SH-SY5Y (cell line): ENCODE data around the gene TBC1D22A.

Experiments used
- GATA2 ChIP-seq: IDR thresholded peaks from 2 replicates; pipeline ENCODE4 v1.6.1; 2011; ENCODE audit warnings: mild to moderate bottlenecking, low read depth, low read length
- GATA3 ChIP-seq: IDR thresholded peaks from 2 replicates; pipeline ENCODE4 v1.6.1; 2011; ENCODE audit warnings: low read depth, mild to moderate bottlenecking, low read length, moderate library complexity

DNA sequence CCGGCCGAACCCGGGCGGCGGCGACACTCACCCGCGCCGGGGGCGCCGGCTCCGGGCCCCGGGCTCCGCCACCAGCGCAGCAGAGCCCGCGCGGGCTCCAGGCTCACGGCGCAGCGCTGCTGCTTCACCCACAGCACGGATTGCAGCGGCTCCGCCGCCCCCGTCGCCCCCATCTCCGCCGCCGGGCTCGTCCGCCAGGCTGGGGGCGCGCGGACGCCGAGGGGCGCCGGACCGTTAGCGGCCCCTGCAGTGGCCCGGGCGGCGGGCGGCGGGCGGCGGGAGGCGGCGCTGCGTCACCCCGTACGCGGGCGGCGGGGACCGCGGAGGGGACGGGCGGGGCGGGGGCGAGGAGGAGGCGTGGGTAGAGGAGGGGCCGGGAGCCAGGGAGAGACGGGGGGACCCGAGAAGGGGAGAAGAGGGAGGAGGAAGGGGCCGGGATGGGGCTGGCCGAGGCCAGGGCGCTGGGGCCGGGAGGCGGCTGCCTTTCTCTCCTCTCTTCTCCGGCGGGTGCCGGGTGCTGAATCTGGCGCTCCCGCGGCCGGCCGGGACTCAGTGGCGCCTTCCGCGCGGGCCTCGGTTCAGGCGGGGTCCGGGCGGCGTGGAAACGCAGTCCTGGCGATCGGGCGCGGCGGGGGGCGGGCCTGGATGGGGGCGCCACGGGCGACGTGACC, 24.3 kb upstream of the TBC1D22A start, which contains the start of gene CERK:
- no peak for TF ChIP-seq GATA2
- no peak for TF ChIP-seq GATA3
